GM21390 (cell line): Measurements from ENCODE around the gene TASP1.
"Not testable (repeated sequence)": the region's sequence is repeated elsewhere in the genome, so short reads cannot be mapped to it uniquely, and the experiment has no call there.

ENCODE experiments used
- ATAC-seq: cut with Tn5 transposase; IDR thresholded peaks from one replicate; pipeline ENCODE4 v1.9.1; 2021; ENCODE audit not compliant: unreplicated experiment

Gene TASP1

GRCh38 chr20:13501500-13501899, 137.2 kb downstream of the TASP1 start:
- ATAC-seq, result no peak

- ATAC-seq, result no peak
Observed at GRCh38 chr20:13494019-13494418, 144.7 kb downstream of the TASP1 start.

GRCh38 chr20:13493143-13493542, 145.6 kb downstream of the TASP1 start:
- ATAC-seq, result no peak

- ATAC-seq, result no peak
Observed at GRCh38 chr20:13492001-13492481, 146.7 kb downstream of the TASP1 start.

GRCh38 chr20:13487202-13487601, 151.5 kb downstream of the TASP1 start:
- no peak for ATAC-seq

GRCh38 chr20:13486694-13487093, 152.0 kb downstream of the TASP1 start:
- no peak for ATAC-seq

GRCh38 chr20:13485576-13485975, 153.2 kb downstream of the TASP1 start:
- ATAC-seq, result no peak

- ATAC-seq, result not testable (repeated sequence)
Observed at GRCh38 chr20:13485019-13485418, 153.7 kb downstream of the TASP1 start.

- not testable (repeated sequence) for ATAC-seq
Observed at GRCh38 chr20:13483472-13483871, 155.3 kb downstream of the TASP1 start.

GRCh38 chr20:13478366-13478765, 160.4 kb downstream of the TASP1 start:
- ATAC-seq, result no peak

- ATAC-seq, result no peak
Observed at GRCh38 chr20:13474467-13474866, 164.3 kb downstream of the TASP1 start.

- ATAC-seq, result no peak
Observed at GRCh38 chr20:13469262-13469661, 169.5 kb downstream of the TASP1 start.

- ATAC-seq, result no peak
Observed at GRCh38 chr20:13468166-13468565, 170.6 kb downstream of the TASP1 start.

- no peak for ATAC-seq
Observed at GRCh38 chr20:13464702-13465101, 174.0 kb downstream of the TASP1 start.

GRCh38 chr20:13461849-13462458, 176.8 kb downstream of the TASP1 start:
- no peak for ATAC-seq

GRCh38 chr20:13458860-13459451, 179.8 kb downstream of the TASP1 start:
- peak; percentile 88 for ATAC-seq

- no peak for ATAC-seq
Observed at GRCh38 chr20:13457487-13457886, 181.2 kb downstream of the TASP1 start.

- ATAC-seq, result no peak
Observed at GRCh38 chr20:13455713-13456112, 183.0 kb downstream of the TASP1 start.

- no peak for ATAC-seq
Observed at GRCh38 chr20:13453367-13453766, 185.4 kb downstream of the TASP1 start.

GRCh38 chr20:13452470-13453124, 186.1 kb downstream of the TASP1 start:
- no peak for ATAC-seq

- no peak for ATAC-seq
Observed at GRCh38 chr20:13449868-13450434, 188.8 kb downstream of the TASP1 start.
